Skeletal muscle tissue (tissue), 4 donors: ENCODE measurements around the gene KCNAB1. TPM values are rescaled to one million over a fixed set of nuclear protein-coding genes. Genes with fewer than 3 reads are reported as not detected.

Experiments used
- H3K27ac ChIP-seq: one replicate; pipeline ENCODE4 v1.7.0; 2013; ENCODE audit warnings: mild to moderate bottlenecking, low read depth, low read length, inconsistent platforms
- H3K27me3 ChIP-seq, 3 donors: one replicate each; pipeline ENCODE4 v1.7.0; 2013; ENCODE audit warnings: low read length in 3 of 3; ENCODE audit not compliant: control insufficient read depth in 3 of 3, insufficient read depth in 3 of 3
- H3K36me3 ChIP-seq, 3 donors: one replicate each; pipeline ENCODE4 v1.7.0; 2013; ENCODE audit warnings: low read length in 3 of 3; ENCODE audit not compliant: control insufficient read depth in 3 of 3, insufficient read depth in 3 of 3
- H3K4me1 ChIP-seq, 3 donors: one replicate each; pipeline ENCODE4 v1.7.0; 2013; ENCODE audit warnings: low read length in 3 of 3, mild to moderate bottlenecking in 3 of 3; ENCODE audit not compliant: control insufficient read depth in 3 of 3, insufficient read depth in 3 of 3
- H3K4me3 ChIP-seq, 3 donors: one replicate each; pipeline ENCODE4 v1.7.0; 2013; ENCODE audit warnings: low read length in 3 of 3
- H3K9ac ChIP-seq, 3 donors: one replicate each; pipeline ENCODE4 v1.7.0; 2013; ENCODE audit warnings: low read length in 3 of 3, mild to moderate bottlenecking in 3 of 3, moderate library complexity in 2 of 3, low read depth in 1 of 3
- H3K9me3 ChIP-seq, 3 donors: one replicate each; pipeline ENCODE4 v1.7.0; 2013; ENCODE audit warnings: low read length in 3 of 3; ENCODE audit not compliant: control insufficient read depth in 3 of 3
- total RNA-seq: library from RNA; depleted of rRNA; stranded (reverse); fragments of >200 nt; gene quantifications from one replicate; pipeline ENCODE4 v1.2.3, GENCODE V29; 2014
- donor health status: Osteomylitis.

KCNAB1 gene
- total RNA-seq, 1 donor from 2014 or later, result 4.2 TPM

- H3K36me3 ChIP-seq, result no peaks in the 10 kb centered on the region
- H3K9ac ChIP-seq, result no peak overlapping the region
- no peaks in the 10 kb centered on the region for H3K27me3 ChIP-seq
- no peaks in the 10 kb centered on the region for H3K4me1 ChIP-seq
- H3K27ac ChIP-seq, result no peak overlapping the region
- no peaks in the 10 kb centered on the region for H3K9me3 ChIP-seq
- no peak overlapping the region for H3K4me3 ChIP-seq
Observed at GRCh38 chr3:156172536-156172935, 52.2 kb downstream of the KCNAB1 start.

GRCh38 chr3:156174229-156174847 is 54.0 kb downstream of the KCNAB1 start:
- Histone ChIP-seq H3K27me3 (no peaks in the 10 kb centered on the region), H3K9ac (no peak overlapping the region), H3K4me1 (no peaks in the 10 kb centered on the region), H3K27ac (no peak overlapping the region), H3K36me3 (no peaks in the 10 kb centered on the region), H3K9me3 (no peaks in the 10 kb centered on the region), H3K4me3 (no peak overlapping the region)

GRCh38 chr3:156175570-156175969 is 55.2 kb downstream of the KCNAB1 start:
- Histone ChIP-seq H3K36me3 (no peaks in the 10 kb centered on the region), H3K9ac (no peak overlapping the region), H3K4me3 (no peak overlapping the region), H3K9me3 (no peaks in the 10 kb centered on the region), H3K27ac (no peak overlapping the region), H3K27me3 (no peaks in the 10 kb centered on the region), H3K4me1 (no peaks in the 10 kb centered on the region)

GRCh38 chr3:156176048-156176447 is 55.7 kb downstream of the KCNAB1 start:
- Histone ChIP-seq H3K4me1 (no peaks in the 10 kb centered on the region), H3K9me3 (no peaks in the 10 kb centered on the region), H3K4me3 (no peak overlapping the region), H3K27ac (no peak overlapping the region), H3K36me3 (no peaks in the 10 kb centered on the region), H3K27me3 (no peaks in the 10 kb centered on the region), H3K9ac (no peak overlapping the region)

DNA sequence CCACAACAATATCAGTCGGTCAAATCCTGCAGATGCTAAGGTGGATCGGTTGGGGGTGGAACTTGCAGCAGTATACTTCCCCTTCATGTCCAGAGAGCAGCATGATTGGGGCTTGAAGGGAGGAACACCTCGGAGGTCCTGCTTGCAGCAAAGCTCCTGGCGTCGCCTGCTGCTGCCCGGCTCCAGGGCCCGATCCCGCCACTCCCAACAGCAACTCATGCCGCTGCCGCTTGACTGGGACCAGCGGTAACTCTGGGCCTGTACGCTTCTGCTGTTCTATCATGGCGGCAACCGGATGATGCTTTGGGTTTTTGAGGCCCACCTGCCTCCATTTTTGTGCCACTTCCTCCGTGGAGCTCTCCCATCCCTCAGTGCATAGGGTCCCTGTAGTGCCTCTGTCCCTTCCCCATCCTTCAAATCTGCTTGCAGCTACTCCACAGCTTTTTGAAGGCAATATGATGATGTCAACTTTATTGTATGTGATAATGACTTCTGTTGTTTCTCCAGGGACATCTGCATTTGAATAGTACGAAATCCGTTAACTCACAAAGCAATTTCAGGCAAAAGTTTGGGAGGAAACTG is 56.3 kb downstream of the KCNAB1 start:
- Histone ChIP-seq H3K27ac (no peak overlapping the region), H3K27me3 (no peaks in the 10 kb centered on the region), H3K4me1 (no peaks in the 10 kb centered on the region), H3K9ac (no peak overlapping the region), H3K9me3 (no peaks in the 10 kb centered on the region), H3K4me3 (no peak overlapping the region), H3K36me3 (no peaks in the 10 kb centered on the region)

DNA sequence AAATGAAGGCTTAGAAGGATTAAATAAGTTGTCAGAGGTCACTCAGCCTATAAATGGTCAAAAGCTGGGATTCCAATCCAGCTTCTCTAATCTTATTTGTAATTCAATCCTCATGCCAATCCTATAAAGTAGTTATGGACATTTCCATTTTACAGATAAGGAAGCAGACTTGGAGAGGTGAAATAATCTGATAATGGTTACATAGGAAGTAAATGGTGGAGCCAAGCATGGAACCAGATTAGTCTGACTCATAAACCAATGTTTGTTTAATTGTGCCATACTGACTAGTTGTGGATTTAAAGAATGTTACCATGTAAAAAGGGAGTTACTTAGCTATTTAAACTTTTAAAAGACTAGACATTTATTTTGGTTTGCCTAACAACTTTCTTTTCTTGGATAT is 59.7 kb downstream of the KCNAB1 start:
- no peak overlapping the region for H3K9ac ChIP-seq

GRCh38 chr3:156181509-156181908 is 61.1 kb downstream of the KCNAB1 start:
- Histone ChIP-seq H3K9ac (no peak overlapping the region), H3K4me1 (no peaks in the 10 kb centered on the region), H3K27ac (no peak overlapping the region), H3K9me3 (no peaks in the 10 kb centered on the region), H3K36me3 (no peaks in the 10 kb centered on the region), H3K27me3 (no peaks in the 10 kb centered on the region), H3K4me3 (no peak overlapping the region)

More for the DNA sequence above, 59.7 kb downstream of the KCNAB1 start:
- Histone ChIP-seq H3K4me1 (no peaks in the 10 kb centered on the region), H3K27me3 (no peaks in the 10 kb centered on the region), H3K9me3 (no peaks in the 10 kb centered on the region), H3K36me3 (no peaks in the 10 kb centered on the region), H3K4me3 (no peak overlapping the region), H3K27ac (no peak overlapping the region)

DNA sequence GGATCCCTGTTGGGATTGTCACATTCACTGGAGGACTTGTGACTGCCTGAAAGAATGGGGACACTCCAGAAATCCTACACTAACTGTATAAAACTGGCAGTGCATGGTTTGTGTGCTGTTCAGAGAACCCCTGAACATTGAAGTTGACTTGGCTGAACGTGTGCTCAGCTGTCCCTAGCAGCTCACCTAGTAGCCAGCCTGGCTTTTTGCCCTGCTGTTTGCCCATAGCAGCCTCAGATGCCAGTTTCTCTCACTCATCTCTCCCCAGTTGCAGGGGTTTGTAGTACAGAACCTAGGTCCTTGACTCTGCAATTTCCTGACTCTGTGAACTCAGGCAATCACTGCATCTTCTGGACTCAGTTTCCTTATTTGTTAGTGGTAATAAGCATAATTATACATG is 63.0 kb downstream of the KCNAB1 start:
- Histone ChIP-seq H3K9me3 (no peaks in the 10 kb centered on the region), H3K9ac (no peak overlapping the region), H3K4me3 (no peak overlapping the region), H3K27me3 (no peaks in the 10 kb centered on the region), H3K36me3 (no peaks in the 10 kb centered on the region), H3K4me1 (no peaks in the 10 kb centered on the region), H3K27ac (no peak overlapping the region)

- H3K9me3 ChIP-seq, result no peaks in the 10 kb centered on the region
- H3K4me3 ChIP-seq, result no peak overlapping the region
- no peaks in the 10 kb centered on the region for H3K36me3 ChIP-seq
- H3K4me1 ChIP-seq, result no peaks in the 10 kb centered on the region
- H3K27me3 ChIP-seq, result no peaks in the 10 kb centered on the region
- no peak overlapping the region for H3K27ac ChIP-seq
- H3K9ac ChIP-seq, result no peak overlapping the region
Observed at GRCh38 chr3:156184156-156184555, 63.8 kb downstream of the KCNAB1 start.

DNA sequence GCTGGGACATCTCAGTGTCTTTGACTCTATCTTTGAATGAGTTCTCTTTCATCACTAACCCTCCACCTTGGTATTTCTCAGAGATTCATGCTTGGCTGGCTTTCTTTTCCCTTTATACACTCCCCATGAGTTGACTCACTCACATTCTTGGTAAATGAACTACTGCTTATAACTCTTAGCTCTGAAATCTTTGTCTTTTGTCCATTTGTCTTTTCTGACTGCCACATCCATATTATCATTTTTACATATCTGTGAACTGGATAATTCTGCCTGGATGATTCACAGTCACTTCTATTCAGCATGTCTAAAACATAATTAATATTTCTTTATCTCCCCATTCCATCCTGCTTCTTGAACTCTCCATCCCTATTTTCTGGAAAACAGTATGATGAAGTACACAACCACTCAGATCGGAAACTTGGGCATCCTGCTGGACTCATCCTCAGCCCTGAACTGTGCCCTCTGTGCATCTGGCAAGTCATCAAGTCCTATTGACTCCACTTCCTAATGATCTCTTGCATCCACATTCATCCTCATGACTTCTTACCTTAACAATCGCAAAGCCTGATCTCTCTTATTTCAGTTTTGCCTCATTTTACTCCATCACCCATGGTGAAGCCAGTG is 66.9 kb downstream of the KCNAB1 start:
- no peaks in the 10 kb centered on the region for H3K4me1 ChIP-seq
- H3K27ac ChIP-seq, result no peak overlapping the region
- no peak overlapping the region for H3K9ac ChIP-seq
- no peak overlapping the region for H3K4me3 ChIP-seq
- H3K27me3 ChIP-seq, result no peaks in the 10 kb centered on the region
- H3K9me3 ChIP-seq, result no peaks in the 10 kb centered on the region
- no peaks in the 10 kb centered on the region for H3K36me3 ChIP-seq
